NB4 (cell line): ENCODE results near the gene NSMF.

Source experiments
- POLR2A ChIP-seq: IDR thresholded peaks from 2 replicates; pipeline ENCODE4 v1.6.1; 2011; ENCODE audit warnings: mild to moderate bottlenecking; ENCODE audit not compliant: insufficient read length; ENCODE audit errors: extremely low read depth
- TF ChIP-seq, protein P1 (sequence below): IDR thresholded peaks from one replicate; pipeline ENCODE4 v1.5.1; 2012; ENCODE audit warnings: low read depth, low read length

DNA sequence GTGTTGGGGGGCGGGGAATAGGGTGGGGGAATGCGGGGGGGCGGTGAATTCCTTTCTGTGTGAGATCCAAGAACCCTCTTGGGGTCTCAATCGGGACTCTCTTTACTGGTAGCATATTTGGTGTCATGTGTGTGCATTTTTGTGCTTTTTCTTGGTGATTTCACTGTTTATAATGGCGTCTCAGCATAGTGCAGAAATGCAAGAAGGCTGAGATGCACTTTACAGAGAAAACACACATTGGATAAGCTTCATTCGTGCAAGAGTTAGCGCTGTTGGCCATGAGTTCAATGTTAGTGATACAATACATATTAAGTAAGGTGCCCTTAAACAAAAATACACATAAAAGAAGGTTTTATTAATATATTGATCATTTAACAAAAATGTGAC lies 17.2 kb downstream of the NSMF start:
- TF ChIP-seq, protein P1, sequence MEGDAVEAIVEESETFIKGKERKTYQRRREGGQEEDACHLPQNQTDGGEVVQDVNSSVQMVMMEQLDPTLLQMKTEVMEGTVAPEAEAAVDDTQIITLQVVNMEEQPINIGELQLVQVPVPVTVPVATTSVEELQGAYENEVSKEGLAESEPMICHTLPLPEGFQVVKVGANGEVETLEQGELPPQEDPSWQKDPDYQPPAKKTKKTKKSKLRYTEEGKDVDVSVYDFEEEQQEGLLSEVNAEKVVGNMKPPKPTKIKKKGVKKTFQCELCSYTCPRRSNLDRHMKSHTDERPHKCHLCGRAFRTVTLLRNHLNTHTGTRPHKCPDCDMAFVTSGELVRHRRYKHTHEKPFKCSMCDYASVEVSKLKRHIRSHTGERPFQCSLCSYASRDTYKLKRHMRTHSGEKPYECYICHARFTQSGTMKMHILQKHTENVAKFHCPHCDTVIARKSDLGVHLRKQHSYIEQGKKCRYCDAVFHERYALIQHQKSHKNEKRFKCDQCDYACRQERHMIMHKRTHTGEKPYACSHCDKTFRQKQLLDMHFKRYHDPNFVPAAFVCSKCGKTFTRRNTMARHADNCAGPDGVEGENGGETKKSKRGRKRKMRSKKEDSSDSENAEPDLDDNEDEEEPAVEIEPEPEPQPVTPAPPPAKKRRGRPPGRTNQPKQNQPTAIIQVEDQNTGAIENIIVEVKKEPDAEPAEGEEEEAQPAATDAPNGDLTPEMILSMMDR = no peak
- no peak for TF ChIP-seq POLR2A
